GM19099 (cell line): Measurements from ENCODE around the gene CHST7.

Source experiments
- POLR2A ChIP-seq: IDR thresholded peaks from 3 replicates; pipeline ENCODE4 v1.6.1; 2011; ENCODE audit warnings: low read depth; ENCODE audit not compliant: insufficient read length; ENCODE audit errors: extremely low read depth

Gene CHST7

GRCh38 chrX:46573892-46574773, 568 bp downstream of the CHST7 start:
- peak; percentile 8 for TF ChIP-seq POLR2A

GRCh38 chrX:46574774-46575381, 1.3 kb downstream of the CHST7 start:
- no peak for TF ChIP-seq POLR2A

GRCh38 chrX:46575586-46575985, 2.0 kb downstream of the CHST7 start:
- TF ChIP-seq POLR2A: no peak

- TF ChIP-seq POLR2A: no peak
Measured at GRCh38 chrX:46575991-46576392, 2.4 kb downstream of the CHST7 start.

- no peak for TF ChIP-seq POLR2A
Measured at GRCh38 chrX:46576458-46576857, 2.9 kb downstream of the CHST7 start.

GRCh38 chrX:46577221-46578005, 3.8 kb downstream of the CHST7 start:
- TF ChIP-seq POLR2A: no peak

- no peak for TF ChIP-seq POLR2A
Measured at GRCh38 chrX:46579250-46579649, 5.7 kb downstream of the CHST7 start.

GRCh38 chrX:46580613-46581012, 7.0 kb downstream of the CHST7 start:
- TF ChIP-seq POLR2A: no peak

- no peak for TF ChIP-seq POLR2A
Measured at GRCh38 chrX:46582325-46582724, 8.8 kb downstream of the CHST7 start.

- TF ChIP-seq POLR2A: no peak
Measured at GRCh38 chrX:46582966-46583365, 9.4 kb downstream of the CHST7 start.

- no peak for TF ChIP-seq POLR2A
Measured at GRCh38 chrX:46584736-46585135, 11.2 kb downstream of the CHST7 start.

GRCh38 chrX:46587158-46587557, 13.6 kb downstream of the CHST7 start:
- TF ChIP-seq POLR2A: no peak

GRCh38 chrX:46587753-46588171, 14.2 kb downstream of the CHST7 start:
- no peak for TF ChIP-seq POLR2A

GRCh38 chrX:46588263-46588662, 14.7 kb downstream of the CHST7 start:
- TF ChIP-seq POLR2A: no peak

GRCh38 chrX:46589977-46590723, 16.6 kb downstream of the CHST7 start:
- TF ChIP-seq POLR2A: no peak
